ENCODE results near the gene TTLL11.

Gene TTLL11

DNA sequence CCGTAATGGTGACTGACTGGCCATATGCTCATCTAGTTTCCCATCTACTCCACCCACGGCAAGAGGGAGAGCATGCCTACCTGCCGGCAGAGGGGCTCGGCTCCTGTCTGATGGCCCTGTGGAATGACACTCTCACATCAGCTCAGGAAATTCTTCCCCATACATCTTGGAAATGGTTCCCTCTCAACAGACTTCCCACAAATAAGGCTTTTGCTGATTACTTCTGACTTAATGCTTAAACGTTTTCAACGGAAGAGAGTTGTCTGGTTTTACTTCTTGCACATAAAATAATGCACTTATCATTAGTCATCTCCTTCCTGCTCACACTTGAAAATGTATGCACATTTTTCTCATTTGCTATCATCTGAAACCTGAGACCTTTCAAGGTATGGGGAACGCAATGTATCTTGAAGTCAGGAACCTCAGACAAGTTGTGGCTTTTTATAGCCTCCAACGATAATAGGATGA is 129.5 kb downstream of the TTLL11 start:
- TF ChIP-seq GATA2 (IDR thresholded peaks at IDR 0.05; ENCODE audit: low read depth, low read length) (no peak), GATA3 (IDR thresholded peaks at IDR 0.05; ENCODE audit: low read depth, low read length) (no peak)

DNA sequence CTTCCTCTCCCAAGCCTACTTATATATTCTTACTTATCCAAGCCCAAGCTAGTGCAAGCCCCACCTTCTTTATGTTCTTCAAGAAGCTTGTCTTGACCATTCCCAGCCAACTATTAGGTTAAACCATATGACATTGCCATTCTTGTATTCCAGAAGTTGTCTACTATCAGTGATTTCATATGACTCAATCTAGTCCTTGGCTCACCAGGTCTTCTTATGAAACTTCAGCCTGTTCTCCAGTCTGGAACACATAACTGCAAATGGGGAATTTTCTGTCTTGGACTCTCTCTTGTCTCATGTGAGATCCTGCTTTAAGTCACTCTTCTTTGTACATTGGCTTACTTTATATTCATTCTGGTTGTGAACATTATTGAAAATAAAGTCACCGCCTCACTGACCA is 130.7 kb downstream of the TTLL11 start:
- TF ChIP-seq GATA3 (IDR thresholded peaks at IDR 0.05; ENCODE audit: low read depth, low read length) (no peak), GATA2 (IDR thresholded peaks at IDR 0.05; ENCODE audit: low read depth, low read length) (no peak)

DNA sequence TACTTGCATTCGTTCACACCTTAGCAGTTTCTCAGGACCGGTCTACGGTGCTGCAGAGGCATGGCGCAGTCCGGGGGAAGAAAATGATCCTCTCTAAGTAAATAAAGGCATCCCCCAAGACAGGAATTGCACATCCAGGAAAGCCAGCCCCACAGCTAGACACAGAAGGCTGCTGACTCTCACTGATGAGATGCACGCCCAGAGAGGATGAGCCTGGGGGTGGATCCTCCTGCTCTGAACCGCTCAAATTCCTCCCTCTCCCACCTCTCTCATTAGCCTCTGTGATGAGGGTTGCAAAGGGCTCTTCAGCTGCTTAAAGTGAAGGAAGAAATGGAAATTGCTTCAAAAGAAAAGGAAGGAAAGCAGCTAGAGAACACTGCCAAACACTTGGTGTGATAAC is 132.4 kb downstream of the TTLL11 start:
- TF ChIP-seq GATA3 (IDR thresholded peaks at IDR 0.05; ENCODE audit: low read depth, low read length) = no peak
- TF ChIP-seq GATA2 (IDR thresholded peaks at IDR 0.05; ENCODE audit: low read depth, low read length) = no peak

DNA sequence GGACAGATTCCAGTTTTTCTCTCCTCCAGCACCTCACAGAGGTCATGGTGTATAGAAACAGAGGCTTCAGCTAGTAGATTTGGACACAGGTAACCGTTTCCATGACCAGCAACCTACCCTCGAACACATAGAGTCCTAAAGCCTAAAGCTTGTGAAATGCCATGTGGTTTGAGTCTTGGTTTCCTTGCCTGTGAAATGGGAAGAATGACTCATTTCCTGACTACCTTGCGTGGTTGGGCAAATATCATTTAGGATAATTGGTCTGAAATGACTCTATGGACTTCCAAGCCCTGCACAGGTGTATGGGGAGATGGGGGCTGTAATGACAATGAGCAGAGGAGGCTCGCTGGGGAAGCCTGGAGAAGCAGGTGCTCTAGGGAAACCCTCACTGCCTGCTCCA is 134.6 kb downstream of the TTLL11 start:
- TF ChIP-seq GATA3 (IDR thresholded peaks at IDR 0.05; ENCODE audit: low read depth, low read length) = no peak
- no peak for TF ChIP-seq GATA2 (IDR thresholded peaks at IDR 0.05; ENCODE audit: low read depth, low read length)

DNA sequence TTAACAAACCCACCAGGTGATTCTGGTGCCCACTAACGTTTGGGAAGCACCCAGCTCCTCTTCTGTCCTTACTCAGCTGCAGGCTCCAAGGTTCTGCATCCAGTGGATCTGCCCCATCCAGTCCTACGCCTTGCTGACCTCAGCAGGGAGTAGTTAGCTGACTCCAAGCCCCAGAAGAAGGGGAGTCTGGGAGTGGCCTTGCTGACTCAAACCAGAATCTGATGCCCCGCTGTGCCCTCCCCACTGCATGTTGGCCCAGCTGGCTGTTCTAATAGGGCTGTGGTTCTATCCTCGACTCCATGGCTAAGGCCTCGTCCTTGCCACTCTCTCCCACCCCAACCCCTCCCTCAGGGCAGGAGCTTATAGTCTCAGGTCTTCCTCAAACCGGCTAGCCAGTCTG is 136.3 kb downstream of the TTLL11 start:
- TF ChIP-seq GATA2 (IDR thresholded peaks at IDR 0.05; ENCODE audit: low read depth, low read length) = no peak
- TF ChIP-seq GATA3 (IDR thresholded peaks at IDR 0.05; ENCODE audit: low read depth, low read length) = no peak

DNA sequence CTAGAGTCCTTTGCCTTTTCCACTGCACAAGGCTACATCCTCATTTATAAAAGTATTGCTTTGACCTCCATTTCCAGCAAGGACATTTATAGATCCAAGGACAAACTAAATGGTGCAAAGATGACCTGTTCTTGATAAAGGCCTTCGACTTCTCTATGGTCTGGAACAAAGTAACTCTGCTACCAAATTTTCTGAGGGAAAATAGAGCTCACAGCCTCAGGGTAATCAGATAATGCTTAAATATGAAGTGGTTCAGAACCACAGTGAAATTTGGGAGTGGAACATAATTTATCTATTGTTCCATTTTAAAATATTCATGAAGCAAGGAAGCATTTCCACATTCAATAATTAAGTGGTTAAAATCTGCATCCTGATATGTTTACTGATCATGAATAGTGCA is 137.5 kb downstream of the TTLL11 start:
- TF ChIP-seq GATA2 (IDR thresholded peaks at IDR 0.05; ENCODE audit: low read depth, low read length) = peak; percentile 60; the same call in 1 of the 2 replicates
- peak; percentile 56; the same call in 1 of the 2 replicates for TF ChIP-seq GATA3 (IDR thresholded peaks at IDR 0.05; ENCODE audit: low read depth, low read length)

DNA sequence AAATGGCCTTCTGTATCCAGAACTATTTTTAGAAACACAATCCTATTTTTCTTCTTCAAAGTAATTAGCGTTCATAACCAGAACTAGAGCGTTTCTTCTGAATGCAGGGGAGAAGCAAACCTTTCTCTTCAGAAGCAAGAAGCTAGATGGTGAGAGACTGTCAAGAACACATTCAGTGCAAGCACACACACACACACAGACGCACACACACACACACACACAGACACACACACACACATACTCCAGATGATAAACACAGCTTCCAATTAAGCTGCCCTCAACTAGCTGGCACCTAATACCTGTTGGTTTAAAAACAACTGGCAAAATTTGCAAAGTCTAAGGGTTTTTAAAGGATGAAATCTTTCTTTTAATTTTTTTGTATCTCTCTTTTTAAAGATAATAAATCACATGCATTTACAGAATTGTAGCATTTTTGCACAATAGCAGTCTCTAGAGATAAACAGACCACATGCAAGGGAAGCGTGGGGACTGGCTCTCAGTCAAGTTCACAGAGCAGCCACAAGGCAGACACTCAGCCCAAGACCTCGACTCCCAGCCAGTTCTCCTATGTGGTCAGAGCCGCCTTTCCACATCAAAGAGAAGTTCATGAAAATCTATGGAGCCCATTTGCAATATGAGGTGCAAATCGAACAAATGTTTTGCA is 138.5 kb downstream of the TTLL11 start:
- no peak for TF ChIP-seq GATA2 (IDR thresholded peaks at IDR 0.05; ENCODE audit: low read depth, low read length)
- no peak for TF ChIP-seq GATA3 (IDR thresholded peaks at IDR 0.05; ENCODE audit: low read depth, low read length)

DNA sequence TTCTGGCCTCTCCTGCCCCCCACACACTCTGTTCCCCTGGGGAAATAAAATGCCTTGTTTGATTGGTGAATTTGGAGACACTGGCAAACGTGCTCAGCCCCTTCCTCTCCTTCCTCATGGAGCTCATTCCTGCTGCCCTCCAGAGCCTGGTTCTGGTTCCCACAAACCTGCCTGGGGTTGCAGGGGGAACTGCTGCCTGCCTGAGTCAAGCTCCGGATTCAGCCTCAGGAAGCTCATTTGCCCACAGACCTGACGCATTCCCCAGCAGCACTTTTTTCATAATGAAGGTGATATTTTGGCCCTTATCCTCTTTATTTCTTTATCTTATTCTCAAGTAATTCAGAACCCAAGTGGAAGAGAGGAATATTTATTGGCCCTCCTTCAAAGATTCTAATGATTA is 140.5 kb downstream of the TTLL11 start:
- no peak for TF ChIP-seq GATA2 (IDR thresholded peaks at IDR 0.05; ENCODE audit: low read depth, low read length)
- no peak for TF ChIP-seq GATA3 (IDR thresholded peaks at IDR 0.05; ENCODE audit: low read depth, low read length)

DNA sequence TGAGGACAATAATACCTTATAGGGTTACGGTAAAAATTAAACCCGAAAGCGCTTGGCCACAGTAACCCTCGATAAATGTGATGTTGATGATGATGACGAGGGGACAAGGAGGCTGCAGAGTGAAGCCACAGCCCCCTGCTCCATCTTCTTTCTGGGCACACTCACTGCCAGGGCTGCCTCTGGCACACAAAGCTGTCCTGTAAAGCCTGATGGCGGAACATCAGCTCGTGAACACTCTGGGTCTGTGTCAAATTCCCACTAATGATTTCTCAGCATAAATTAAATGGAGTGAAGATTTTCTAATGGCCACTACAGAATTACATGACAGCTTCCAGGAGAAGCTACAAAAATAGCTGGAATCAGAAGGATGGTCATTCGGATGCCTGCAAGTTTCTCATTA is 142.2 kb downstream of the TTLL11 start:
- TF ChIP-seq GATA3 (IDR thresholded peaks at IDR 0.05; ENCODE audit: low read depth, low read length) (no peak), GATA2 (IDR thresholded peaks at IDR 0.05; ENCODE audit: low read depth, low read length) (no peak)

DNA sequence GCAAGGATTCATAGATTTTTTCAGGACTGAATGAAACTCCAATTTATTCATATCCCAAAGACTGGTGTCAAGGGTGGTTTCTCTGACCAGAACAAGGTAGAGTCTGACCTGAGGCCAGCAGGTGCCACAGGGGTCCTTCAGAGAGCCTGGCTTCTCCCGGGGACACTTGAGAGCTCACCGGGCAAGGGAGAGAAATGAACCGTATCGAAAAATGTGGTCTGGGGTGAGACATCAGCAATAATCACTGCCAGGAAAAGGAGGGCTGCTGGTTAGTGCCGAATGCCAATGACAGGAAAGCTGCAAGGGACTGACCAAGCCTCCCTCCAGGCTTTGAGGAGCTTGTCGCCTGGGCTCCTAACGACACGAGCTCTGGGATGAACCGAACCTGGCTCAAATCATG is 142.7 kb downstream of the TTLL11 start:
- no peak for TF ChIP-seq GATA2 (IDR thresholded peaks at IDR 0.05; ENCODE audit: low read depth, low read length)

DNA sequence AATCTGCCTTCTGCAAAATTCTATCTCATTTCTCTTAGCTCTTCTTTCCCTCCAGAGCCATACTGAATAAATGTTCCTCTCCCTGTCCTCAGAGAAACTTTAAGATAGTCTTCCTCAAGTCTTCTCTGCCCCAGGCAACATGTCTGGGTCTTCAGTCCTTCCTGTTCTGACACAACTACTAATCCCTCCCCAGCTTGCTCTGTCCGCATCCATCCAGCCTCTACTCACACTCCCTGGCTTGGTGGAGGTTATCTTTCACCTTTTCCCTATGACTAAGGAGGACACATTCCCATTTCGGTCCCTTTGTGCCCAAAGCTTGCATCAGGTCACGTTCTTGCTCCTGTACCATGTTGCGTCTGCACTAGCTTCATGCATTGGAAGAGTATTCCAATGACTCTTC is 143.3 kb downstream of the TTLL11 start:
- TF ChIP-seq GATA3 (IDR thresholded peaks at IDR 0.05; ENCODE audit: low read depth, low read length) (no peak), GATA2 (IDR thresholded peaks at IDR 0.05; ENCODE audit: low read depth, low read length) (no peak)

DNA sequence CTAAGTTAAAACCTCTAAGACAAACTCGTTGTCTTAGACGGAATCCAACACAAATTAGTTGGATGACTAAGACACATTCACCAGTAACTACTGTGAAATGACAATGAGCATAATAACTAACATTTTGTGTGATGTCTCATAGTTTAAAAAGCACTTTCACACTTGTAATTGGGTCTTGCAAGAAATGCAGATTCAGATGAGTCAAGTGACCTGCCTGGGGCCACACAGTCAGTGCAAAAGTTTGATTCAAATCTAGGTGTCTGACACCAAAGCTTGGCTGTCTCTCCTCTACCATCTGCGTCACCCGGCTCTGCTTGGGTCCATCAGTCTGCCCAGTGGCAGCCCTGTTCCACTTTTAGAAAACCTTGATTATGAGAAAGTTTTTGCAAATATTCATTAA is 143.7 kb downstream of the TTLL11 start:
- TF ChIP-seq GATA3 (IDR thresholded peaks at IDR 0.05; ENCODE audit: low read depth, low read length) (no peak), GATA2 (IDR thresholded peaks at IDR 0.05; ENCODE audit: low read depth, low read length) (no peak)

DNA sequence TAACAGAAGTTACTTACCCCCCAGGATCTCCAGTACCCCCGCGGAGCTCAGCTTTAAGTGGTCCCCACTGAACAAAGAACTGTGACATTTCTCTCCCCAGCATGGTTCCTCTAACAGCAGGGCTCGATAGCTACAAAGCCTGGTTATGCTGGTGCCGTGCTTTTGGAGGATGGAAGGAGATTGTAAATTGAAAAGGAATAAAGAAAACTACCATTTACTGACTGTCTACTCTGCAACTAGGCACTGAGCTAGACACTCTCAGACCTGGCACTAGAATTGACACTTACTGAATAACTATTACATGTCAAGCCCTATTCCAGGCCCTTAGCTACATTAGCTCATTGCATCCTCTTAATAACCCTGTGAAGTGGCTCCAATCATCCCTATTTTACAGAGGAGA is 145.3 kb downstream of the TTLL11 start:
- TF ChIP-seq GATA3 (IDR thresholded peaks at IDR 0.05; ENCODE audit: low read depth, low read length) (no peak), GATA2 (IDR thresholded peaks at IDR 0.05; ENCODE audit: low read depth, low read length) (no peak)

DNA sequence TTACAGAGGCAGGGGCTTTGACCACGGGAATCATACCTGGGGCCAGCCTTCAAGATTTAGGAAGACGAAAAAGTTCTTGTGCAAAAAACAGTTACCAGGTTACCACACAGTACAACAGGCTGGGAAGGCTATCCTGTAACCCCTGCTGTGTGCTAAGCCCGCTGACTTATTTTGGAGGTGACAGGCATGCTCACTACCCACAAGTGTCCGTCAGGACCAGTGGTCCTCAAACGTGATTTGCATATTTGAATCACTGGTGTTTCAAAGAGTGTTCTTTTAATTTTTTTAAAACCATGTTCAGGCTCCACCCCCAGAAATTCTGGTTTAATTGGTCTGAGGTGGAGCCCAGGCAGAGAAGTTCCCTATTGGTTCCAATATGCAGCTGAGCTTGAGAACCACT is 146.6 kb downstream of the TTLL11 start:
- TF ChIP-seq GATA2 (IDR thresholded peaks at IDR 0.05; ENCODE audit: low read depth, low read length) = no peak
- no peak for TF ChIP-seq GATA3 (IDR thresholded peaks at IDR 0.05; ENCODE audit: low read depth, low read length)

DNA sequence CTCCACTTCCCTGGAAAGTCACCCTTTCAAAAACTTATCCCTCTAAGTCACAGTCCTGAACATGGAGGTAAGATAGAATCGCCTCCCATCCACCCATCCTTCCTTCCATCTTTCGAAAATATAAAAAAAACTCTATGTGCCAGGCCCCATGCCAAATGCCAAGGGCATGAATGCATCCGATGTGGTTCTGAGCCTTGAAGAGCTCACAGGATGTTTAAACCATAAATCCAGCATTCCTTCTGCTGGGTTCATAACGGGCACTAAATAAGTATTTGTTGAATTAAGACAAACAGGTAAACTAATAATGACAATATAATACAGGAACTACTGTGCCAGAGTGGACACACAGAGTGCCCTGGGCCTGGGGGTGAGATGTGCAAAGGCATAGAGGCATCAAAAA is 147.3 kb downstream of the TTLL11 start:
- TF ChIP-seq GATA2 (IDR thresholded peaks at IDR 0.05; ENCODE audit: low read depth, low read length) (no peak), GATA3 (IDR thresholded peaks at IDR 0.05; ENCODE audit: low read depth, low read length) (no peak)

DNA sequence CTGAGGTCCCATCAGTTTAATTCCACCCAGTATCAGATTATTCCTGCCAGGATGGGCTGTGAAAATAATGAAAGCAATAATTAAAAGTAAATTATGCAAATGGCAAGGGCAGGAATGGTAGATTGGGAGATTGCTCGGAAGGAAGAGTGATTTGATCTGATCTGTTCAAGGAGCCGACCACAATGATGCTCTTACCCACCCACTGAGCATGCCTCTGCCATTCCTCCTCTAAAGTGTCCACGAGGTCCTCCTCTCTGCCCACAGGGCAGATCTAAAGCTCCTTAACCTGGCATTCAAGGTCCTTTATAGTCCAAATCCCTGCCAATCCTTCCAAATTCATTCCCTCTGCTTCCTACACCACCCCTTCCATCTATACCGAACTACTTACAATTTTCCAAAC is 147.8 kb downstream of the TTLL11 start:
- TF ChIP-seq GATA2 (IDR thresholded peaks at IDR 0.05; ENCODE audit: low read depth, low read length) = no peak
- no peak for TF ChIP-seq GATA3 (IDR thresholded peaks at IDR 0.05; ENCODE audit: low read depth, low read length)

All from SH-SY5Y (cell line).